Measurements from ENCODE around the gene UBE2J2.
A peak's percentile ranks its signal among the peaks of the same experiment; 100 is the strongest.

Gene UBE2J2

GRCh38 chr1:1302006-1302430 is 28.4 kb upstream of the UBE2J2 start:
- Histone ChIP-seq H4K20me1 (ENCODE audit: control insufficient read depth, insufficient read depth, low read depth, low read length) (no peaks in the 10 kb centered on the region), H3K4me1 (ENCODE audit: control insufficient read depth, low read length) (peaks cover 24% of the 10 kb centered on the region), H3K9me3 (ENCODE audit: control insufficient read depth, insufficient read depth, low read length) (no peaks in the 10 kb centered on the region), H3K27me3 (ENCODE audit: control insufficient read depth, low read length) (no peaks in the 10 kb centered on the region), H3K4me3 (ENCODE audit: low read length) (no peak overlapping the region), H3F3A (ENCODE audit: control insufficient read depth, insufficient read depth) (no peaks in the 10 kb centered on the region), H3K79me2 (ENCODE audit: control insufficient read depth, low read length) (peaks cover 16% of the 10 kb centered on the region), H3K36me3 (ENCODE audit: control insufficient read depth, low read length) (no peaks in the 10 kb centered on the region), H3K4me2 (ENCODE audit: low read length) (no peak overlapping the region), H3K27ac (ENCODE audit: low read depth, low read length) (no peak overlapping the region), H3K9me2 (replicated peaks; ENCODE audit: control insufficient read depth, low read length) (no peaks in the 10 kb centered on the region)
- TF ChIP-seq CTCF (IDR thresholded peaks at IDR 0.05; ENCODE audit: low read depth, low read length, poor library complexity, severe bottlenecking) (peak; percentile 81), EZH2phosphoT487 (IDR thresholded peaks at IDR 0.05; ENCODE audit: borderline replicate concordance, low read length) (no peak)

GRCh38 chr1:1300352-1300739 is 26.7 kb upstream of the UBE2J2 start:
- no peaks in the 10 kb centered on the region for H3K27me3 ChIP-seq (ENCODE audit: control insufficient read depth, low read length)
- peaks cover 7% of the 10 kb centered on the region for H3K4me1 ChIP-seq (ENCODE audit: control insufficient read depth, low read length)
- no peak overlapping the region for H3K27ac ChIP-seq (ENCODE audit: low read depth, low read length)

GRCh38 chr1:1299686-1300351 is 26.2 kb upstream of the UBE2J2 start:
- Histone ChIP-seq H3F3A (ENCODE audit: control insufficient read depth, insufficient read depth) (no peaks in the 10 kb centered on the region), H3K79me2 (ENCODE audit: control insufficient read depth, low read length) (peaks cover 4% of the 10 kb centered on the region; the same call in 1 of the 2 replicates), H3K36me3 (ENCODE audit: control insufficient read depth, low read length) (no peaks in the 10 kb centered on the region), H3K9me2 (replicated peaks; ENCODE audit: control insufficient read depth, low read length) (no peaks in the 10 kb centered on the region), H3K27me3 (ENCODE audit: control insufficient read depth, low read length) (no peaks in the 10 kb centered on the region), H4K20me1 (ENCODE audit: control insufficient read depth, insufficient read depth, low read depth, low read length) (no peaks in the 10 kb centered on the region), H3K4me3 (ENCODE audit: low read length) (no peak overlapping the region), H3K9me3 (ENCODE audit: control insufficient read depth, insufficient read depth, low read length) (no peaks in the 10 kb centered on the region), H3K27ac (ENCODE audit: low read depth, low read length) (no peak overlapping the region), H3K4me1 (ENCODE audit: control insufficient read depth, low read length) (peaks cover 2% of the 10 kb centered on the region), H3K4me2 (ENCODE audit: low read length) (no peak overlapping the region)
- TF ChIP-seq EZH2phosphoT487 (IDR thresholded peaks at IDR 0.05; ENCODE audit: borderline replicate concordance, low read length), result no peak
- TF ChIP-seq CTCF (IDR thresholded peaks at IDR 0.05; ENCODE audit: low read depth, low read length, poor library complexity, severe bottlenecking), result peak; percentile 61

More at GRCh38 chr1:1300352-1300739, 26.7 kb upstream of the UBE2J2 start:
- H3K4me2 ChIP-seq (ENCODE audit: low read length), result no peak overlapping the region
- no peaks in the 10 kb centered on the region for H4K20me1 ChIP-seq (ENCODE audit: control insufficient read depth, insufficient read depth, low read depth, low read length)
- no peak overlapping the region for H3K4me3 ChIP-seq (ENCODE audit: low read length)
- no peaks in the 10 kb centered on the region for H3K9me3 ChIP-seq (ENCODE audit: control insufficient read depth, insufficient read depth, low read length)
- H3K9me2 ChIP-seq (replicated peaks; ENCODE audit: control insufficient read depth, low read length), result no peaks in the 10 kb centered on the region
- peaks cover 4% of the 10 kb centered on the region; the same call in 1 of the 2 replicates for H3K79me2 ChIP-seq (ENCODE audit: control insufficient read depth, low read length)
- TF ChIP-seq CTCF (IDR thresholded peaks at IDR 0.05; ENCODE audit: low read depth, low read length, poor library complexity, severe bottlenecking), result no peak
- no peak for TF ChIP-seq EZH2phosphoT487 (IDR thresholded peaks at IDR 0.05; ENCODE audit: borderline replicate concordance, low read length)
- no peaks in the 10 kb centered on the region for H3F3A ChIP-seq (ENCODE audit: control insufficient read depth, insufficient read depth)
- H3K36me3 ChIP-seq (ENCODE audit: control insufficient read depth, low read length), result no peaks in the 10 kb centered on the region
